Astrocyte of the cerebellum (primary cell): Measurements from ENCODE around the gene PIGK.
A peak's percentile ranks its signal among the peaks of the same experiment; 100 is the strongest.

Source experiments
- DNase-seq: peaks from one replicate; pipeline ENCODE4 v3.0.0-alpha.2; 2011; ENCODE audit warnings: low read depth
- H3K4me3 ChIP-seq: 2 replicates; pipeline ENCODE4 v1.5.1; 2011; ENCODE audit warnings: mild to moderate bottlenecking, low read depth, low read length, moderate library complexity
- in situ Hi-C: cut with HindIII; loops from 2 replicates; pipeline ENCODE4 v1.10.0; 2017; ENCODE audit warnings: low sequenced_read_pairs
- TF ChIP-seq, protein P1 (sequence below): IDR thresholded peaks from 2 replicates; pipeline ENCODE4 v1.5.1; 2012; ENCODE audit warnings: low read length, low read depth, moderate library complexity, mild to moderate bottlenecking; ENCODE audit errors: missing control alignments

PIGK gene

DNA sequence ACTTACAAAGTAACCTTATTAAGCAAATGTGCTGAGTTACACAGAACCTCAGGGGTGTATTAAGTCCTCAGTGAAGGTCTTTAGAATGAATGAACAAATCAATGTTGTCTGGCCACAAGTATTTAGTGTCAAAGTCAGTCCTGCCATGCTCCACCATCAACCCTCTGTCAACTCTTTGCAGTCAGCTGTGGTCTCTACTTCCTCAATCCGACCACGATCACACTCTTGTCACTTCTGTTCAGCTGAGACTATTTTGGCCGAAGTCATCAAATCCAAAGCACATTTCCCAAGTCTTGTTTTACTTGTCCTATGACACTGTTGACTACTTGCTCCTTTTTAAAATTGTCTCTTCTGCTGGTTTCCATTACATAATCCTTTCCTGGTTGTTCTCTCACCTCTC lies 178.4 kb downstream of the PIGK start:
- in situ Hi-C loops, result no loop called here
- no peak overlapping the region for H3K4me3 ChIP-seq

GRCh38 chr1:77039739-77040138 lies 179.5 kb downstream of the PIGK start:
- DNase-seq, result peak; percentile 96
- H3K4me3 ChIP-seq, result no peak overlapping the region
- TF ChIP-seq, protein P1, sequence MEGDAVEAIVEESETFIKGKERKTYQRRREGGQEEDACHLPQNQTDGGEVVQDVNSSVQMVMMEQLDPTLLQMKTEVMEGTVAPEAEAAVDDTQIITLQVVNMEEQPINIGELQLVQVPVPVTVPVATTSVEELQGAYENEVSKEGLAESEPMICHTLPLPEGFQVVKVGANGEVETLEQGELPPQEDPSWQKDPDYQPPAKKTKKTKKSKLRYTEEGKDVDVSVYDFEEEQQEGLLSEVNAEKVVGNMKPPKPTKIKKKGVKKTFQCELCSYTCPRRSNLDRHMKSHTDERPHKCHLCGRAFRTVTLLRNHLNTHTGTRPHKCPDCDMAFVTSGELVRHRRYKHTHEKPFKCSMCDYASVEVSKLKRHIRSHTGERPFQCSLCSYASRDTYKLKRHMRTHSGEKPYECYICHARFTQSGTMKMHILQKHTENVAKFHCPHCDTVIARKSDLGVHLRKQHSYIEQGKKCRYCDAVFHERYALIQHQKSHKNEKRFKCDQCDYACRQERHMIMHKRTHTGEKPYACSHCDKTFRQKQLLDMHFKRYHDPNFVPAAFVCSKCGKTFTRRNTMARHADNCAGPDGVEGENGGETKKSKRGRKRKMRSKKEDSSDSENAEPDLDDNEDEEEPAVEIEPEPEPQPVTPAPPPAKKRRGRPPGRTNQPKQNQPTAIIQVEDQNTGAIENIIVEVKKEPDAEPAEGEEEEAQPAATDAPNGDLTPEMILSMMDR, result no peak
- in situ Hi-C loops, result no loop called here

More for the DNA sequence above, 178.4 kb downstream of the PIGK start:
- no peak for DNase-seq
- TF ChIP-seq, protein P1, result no peak

DNA sequence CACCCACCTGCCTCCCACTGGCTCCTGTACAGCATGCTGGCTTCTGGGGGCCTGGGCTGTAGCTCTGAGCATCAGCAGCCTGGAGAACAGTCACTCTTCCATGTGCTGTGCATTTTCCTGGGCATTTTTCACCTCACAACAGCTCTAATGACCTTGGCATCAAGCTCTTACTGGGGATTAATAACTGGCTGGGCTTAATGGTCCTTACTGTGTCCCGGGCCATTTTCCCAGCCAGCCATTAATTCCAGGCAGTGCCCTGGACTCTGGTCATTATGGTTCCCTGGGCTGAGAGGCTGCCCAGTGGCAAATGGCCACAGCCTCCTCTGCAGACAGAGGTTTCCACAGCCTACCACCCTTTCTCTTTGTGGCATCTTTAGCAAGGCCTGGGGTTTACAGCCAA lies 180.1 kb downstream of the PIGK start:
- in situ Hi-C loops, result no loop called here
- H3K4me3 ChIP-seq, result no peak overlapping the region
- TF ChIP-seq, protein P1, result no peak
- DNase-seq, result no peak
